Cardiac septum (tissue), 1 donor: ENCODE measurements around the gene IFNA2. TPM values are rescaled to one million over a fixed set of nuclear protein-coding genes. Genes with fewer than 3 reads are reported as not detected.

Experiments used
- total RNA-seq: library from RNA; stranded (reverse); fragmentation: NEBNext Ultra II Directional; extraction: Animal tissue kit (Norgen Biotek cat#: 25700); gene quantifications from one replicate; pipeline ENCODE4 v1.2.1, GENCODE V29; 2021
- donor health status: DM: no; HTN: no; CAD: no.

Gene IFNA2
- total RNA-seq, 1 donor from 2014 or later = not detected

Other genes starting within 250 kb of the IFNA2 start
- gene IFNW1, start 243.6 kb downstream of the IFNA2 start, total RNA-seq = not detected
- not detected for gene IFNA21, start 218.7 kb downstream of the IFNA2 start, total RNA-seq
- not detected for gene IFNA4, start 197.8 kb downstream of the IFNA2 start, total RNA-seq
- not detected for gene IFNA7, start 183.2 kb downstream of the IFNA2 start, total RNA-seq
- not detected for gene IFNA10, start 178.3 kb downstream of the IFNA2 start, total RNA-seq
- not detected for gene IFNA16, start 168.1 kb downstream of the IFNA2 start, total RNA-seq
- gene IFNA17, start 157.2 kb downstream of the IFNA2 start, total RNA-seq = not detected
- gene IFNA14, start 145.4 kb downstream of the IFNA2 start, total RNA-seq = not detected
- not detected for gene IFNA5, start 80.1 kb downstream of the IFNA2 start, total RNA-seq
- 12.5 TPM for gene KLHL9, start 50.0 kb downstream of the IFNA2 start, total RNA-seq
- not detected for gene IFNA6, start 34.5 kb downstream of the IFNA2 start, total RNA-seq
- not detected for gene IFNA13, start 17.3 kb downstream of the IFNA2 start, total RNA-seq
- gene IFNA8, start 23.7 kb upstream of the IFNA2 start, total RNA-seq = not detected
- gene IFNA1, start 55.0 kb upstream of the IFNA2 start, total RNA-seq = not detected
- not detected for gene IFNE, start 96.9 kb upstream of the IFNA2 start, total RNA-seq